ENCODE data around the gene MELTF.

MELTF gene

GRCh38 chr3:196968233-196969133, 61.1 kb downstream of the MELTF start, which contains the start of gene PIGZ:
Gene PIGZ (minus strand): TSS chr3:196968833. CDS start chr3:196952031, 16,802 bp downstream.
- DNase-seq (ENCODE audit: low read depth): peak; percentile 45

GRCh38 chr3:196967412-196968232, 62.0 kb downstream of the MELTF start:
- no peak for DNase-seq (ENCODE audit: low read depth)

- peak; percentile 28 for DNase-seq (ENCODE audit: low read depth)
Measured at GRCh38 chr3:196966526-196967401, 62.9 kb downstream of the MELTF start.

GRCh38 chr3:196965804-196966173, 63.8 kb downstream of the MELTF start:
- no peak for DNase-seq (ENCODE audit: low read depth)

- DNase-seq (ENCODE audit: low read depth): no peak
Measured at GRCh38 chr3:196965112-196965803, 64.4 kb downstream of the MELTF start.

- no peak for DNase-seq (ENCODE audit: low read depth)
Measured at GRCh38 chr3:196963631-196963953, 66.0 kb downstream of the MELTF start.

GRCh38 chr3:196962930-196963630, 66.5 kb downstream of the MELTF start:
- no peak for DNase-seq (ENCODE audit: low read depth)

GRCh38 chr3:196962108-196962929, 67.3 kb downstream of the MELTF start:
- no peak for DNase-seq (ENCODE audit: low read depth)

- DNase-seq (ENCODE audit: low read depth): no peak
Measured at GRCh38 chr3:196954832-196955231, 74.8 kb downstream of the MELTF start.

All from iris pigment epithelial cell (primary cell).